ENCODE results near the gene POR.
"Not testable (repeated sequence)": the region's sequence is repeated elsewhere in the genome, so short reads cannot be mapped to it uniquely, and the experiment has no call there.

Gene POR

GRCh38 chr7:75992083-75992755, 77.3 kb downstream of the POR start:
- Mint-ChIP-seq H3K27ac (no peak overlapping the region), H3K9me3 (no peaks in the 10 kb centered on the region), H3K4me3 (no peak overlapping the region), H3K4me1 (peaks cover 46% of the 10 kb centered on the region), H3K36me3 (peaks cover 15% of the 10 kb centered on the region)
- no peak for DNase-seq (ENCODE audit: low spot score in 2 of 2)
- ATAC-seq: no peak

- ATAC-seq (peak; percentile 41), DNase-seq (ENCODE audit: low spot score in 2 of 2) (peak in 1 of 2 donors; percentile 68)
- no peaks in the 10 kb centered on the region for H3K9me3 Mint-ChIP-seq
- peaks cover 13% of the 10 kb centered on the region for H3K36me3 Mint-ChIP-seq
- H3K4me1 Mint-ChIP-seq: peaks cover 41% of the 10 kb centered on the region
- H3K27ac Mint-ChIP-seq: peak overlapping the region; percentile 65
- H3K4me3 Mint-ChIP-seq: peak overlapping the region; percentile 70
These were observed 78.9 kb downstream of the POR start for GRCh38 chr7:75993689-75994387.

- Mint-ChIP-seq H3K27ac (peak within 1 kb of the TSS; percentile 65), H3K36me3 (peaks cover 13% of the 10 kb centered on the region), H3K9me3 (no peaks in the 10 kb centered on the region), H3K4me1 (peaks cover 39% of the 10 kb centered on the region), H3K4me3 (peak within 1 kb of the TSS; percentile 70)
- ATAC-seq (peak; percentile 96), DNase-seq (ENCODE audit: low spot score in 2 of 2) (peak; percentile 92 to 95)
These were observed 79.6 kb downstream of the POR start, which contains the start of gene TMEM120A for GRCh38 chr7:75994388-75995051. Gene TMEM120A (minus strand): TSS chr7:75994595. CDS start chr7:75994570, 25 bp downstream.

GRCh38 chr7:75995052-75995471, 80.1 kb downstream of the POR start:
- H3K4me1 Mint-ChIP-seq: peaks cover 34% of the 10 kb centered on the region

GRCh38 chr7:75995996-75996395, 81.0 kb downstream of the POR start:
- DNase-seq (ENCODE audit: low spot score in 2 of 2) (no peak), ATAC-seq (no peak)
- peaks cover 13% of the 10 kb centered on the region for H3K36me3 Mint-ChIP-seq
- peaks cover 24% of the 10 kb centered on the region for H3K4me1 Mint-ChIP-seq
- no peaks in the 10 kb centered on the region for H3K9me3 Mint-ChIP-seq
- H3K27ac Mint-ChIP-seq: no peak overlapping the region
- H3K4me3 Mint-ChIP-seq: no peak overlapping the region

More at GRCh38 chr7:75995052-75995471, 80.1 kb downstream of the POR start:
- no peak overlapping the region for H3K27ac Mint-ChIP-seq
- ATAC-seq: no peak
- H3K4me3 Mint-ChIP-seq: peak overlapping the region; percentile 70
- DNase-seq (ENCODE audit: low spot score in 2 of 2): no peak
- H3K36me3 Mint-ChIP-seq: peaks cover 13% of the 10 kb centered on the region
- no peaks in the 10 kb centered on the region for H3K9me3 Mint-ChIP-seq

- Mint-ChIP-seq H3K27ac (no peak overlapping the region), H3K4me1 (peaks cover 22% of the 10 kb centered on the region), H3K4me3 (no peak overlapping the region), H3K36me3 (peaks cover 13% of the 10 kb centered on the region), H3K9me3 (no peaks in the 10 kb centered on the region)
- no peak for DNase-seq (ENCODE audit: low spot score in 2 of 2)
- no peak for ATAC-seq
These were observed 81.5 kb downstream of the POR start for GRCh38 chr7:75996476-75996875.

- Mint-ChIP-seq H3K27ac (no peak overlapping the region), H3K4me3 (no peak overlapping the region), H3K4me1 (peaks cover 21% of the 10 kb centered on the region), H3K36me3 (peaks cover 20% of the 10 kb centered on the region), H3K9me3 (no peaks in the 10 kb centered on the region)
- DNase-seq (ENCODE audit: low spot score in 2 of 2): no peak
- no peak for ATAC-seq
These were observed 83.1 kb downstream of the POR start for GRCh38 chr7:75998038-75998437.

GRCh38 chr7:76000566-76000965, 85.6 kb downstream of the POR start:
- H3K27ac Mint-ChIP-seq: no peak overlapping the region
- H3K9me3 Mint-ChIP-seq: no peaks in the 10 kb centered on the region
- peaks cover 12% of the 10 kb centered on the region for H3K4me1 Mint-ChIP-seq
- no peak for ATAC-seq
- no peak overlapping the region for H3K4me3 Mint-ChIP-seq
- peaks cover 28% of the 10 kb centered on the region for H3K36me3 Mint-ChIP-seq
- no peak for DNase-seq (ENCODE audit: low spot score in 2 of 2)

- Mint-ChIP-seq H3K9me3 (no peaks in the 10 kb centered on the region), H3K4me1 (peaks cover 6% of the 10 kb centered on the region), H3K27ac (no peak overlapping the region), H3K36me3 (peaks cover 26% of the 10 kb centered on the region), H3K4me3 (no peak overlapping the region)
- ATAC-seq (no peak), DNase-seq (ENCODE audit: low spot score in 2 of 2) (no peak)
These were observed 87.2 kb downstream of the POR start for GRCh38 chr7:76002139-76002538.

GRCh38 chr7:76002822-76003221, 87.9 kb downstream of the POR start:
- Mint-ChIP-seq H3K9me3 (no peaks in the 10 kb centered on the region), H3K4me3 (no peak overlapping the region), H3K36me3 (peaks cover 26% of the 10 kb centered on the region), H3K27ac (no peak overlapping the region), H3K4me1 (no peaks in the 10 kb centered on the region)
- peak; percentile 61 for ATAC-seq
- no peak for DNase-seq (ENCODE audit: low spot score in 2 of 2)

- peaks cover 30% of the 10 kb centered on the region for H3K36me3 Mint-ChIP-seq
- DNase-seq (ENCODE audit: low spot score in 2 of 2): no peak
- no peak overlapping the region for H3K27ac Mint-ChIP-seq
- H3K9me3 Mint-ChIP-seq: no peaks in the 10 kb centered on the region
- peaks cover 4% of the 10 kb centered on the region for H3K4me1 Mint-ChIP-seq
- H3K4me3 Mint-ChIP-seq: no peak overlapping the region
- no peak for ATAC-seq
These were observed 88.4 kb downstream of the POR start for GRCh38 chr7:76003351-76003750.

GRCh38 chr7:76005004-76005403, 90.0 kb downstream of the POR start:
- not testable (repeated sequence) for DNase-seq (ENCODE audit: low spot score in 2 of 2); ATAC-seq; H3K4me3 Mint-ChIP-seq; H3K27ac Mint-ChIP-seq; H3K9me3 Mint-ChIP-seq
- H3K36me3 Mint-ChIP-seq: peaks cover 42% of the 10 kb centered on the region
- H3K4me1 Mint-ChIP-seq: peaks cover 21% of the 10 kb centered on the region

- Mint-ChIP-seq H3K9me3 (no peaks in the 10 kb centered on the region), H3K4me1 (peaks cover 25% of the 10 kb centered on the region), H3K36me3 (peaks cover 38% of the 10 kb centered on the region), H3K27ac (peak overlapping the region; percentile 80), H3K4me3 (peak overlapping the region; percentile 51)
- peak in 1 of 2 donors; percentile 68 for DNase-seq (ENCODE audit: low spot score in 2 of 2)
- peak; percentile 80 for ATAC-seq
These were observed 93.3 kb downstream of the POR start for GRCh38 chr7:76008156-76008687.

- Mint-ChIP-seq H3K4me3 (peak overlapping the region; percentile 51), H3K36me3 (peaks cover 31% of the 10 kb centered on the region), H3K4me1 (peaks cover 25% of the 10 kb centered on the region), H3K27ac (peak overlapping the region; percentile 80), H3K9me3 (no peaks in the 10 kb centered on the region)
- ATAC-seq: no peak
- DNase-seq (ENCODE audit: low spot score in 2 of 2): no peak
These were observed 95.0 kb downstream of the POR start for GRCh38 chr7:76009672-76010600.

Data from stimulated activated effector memory CD8-positive, alpha-beta T cell treated with anti-CD3 and anti-CD28 coated beads, Interleukin-12 subunit alpha, Interleukin-12 subunit beta, amount 100 ng/mL, for 72 hours (primary cell).